Amniotic epithelial cell (primary cell): ENCODE data around the gene BCKDHA.
"Not testable (repeated sequence)": the region's sequence is repeated elsewhere in the genome, so short reads cannot be mapped to it uniquely, and the experiment has no call there.

Experiments
- DNase-seq: peaks from one replicate; pipeline ENCODE4 v3.0.0-alpha.2; 2010; ENCODE audit warnings: low read depth

Gene BCKDHA

DNA sequence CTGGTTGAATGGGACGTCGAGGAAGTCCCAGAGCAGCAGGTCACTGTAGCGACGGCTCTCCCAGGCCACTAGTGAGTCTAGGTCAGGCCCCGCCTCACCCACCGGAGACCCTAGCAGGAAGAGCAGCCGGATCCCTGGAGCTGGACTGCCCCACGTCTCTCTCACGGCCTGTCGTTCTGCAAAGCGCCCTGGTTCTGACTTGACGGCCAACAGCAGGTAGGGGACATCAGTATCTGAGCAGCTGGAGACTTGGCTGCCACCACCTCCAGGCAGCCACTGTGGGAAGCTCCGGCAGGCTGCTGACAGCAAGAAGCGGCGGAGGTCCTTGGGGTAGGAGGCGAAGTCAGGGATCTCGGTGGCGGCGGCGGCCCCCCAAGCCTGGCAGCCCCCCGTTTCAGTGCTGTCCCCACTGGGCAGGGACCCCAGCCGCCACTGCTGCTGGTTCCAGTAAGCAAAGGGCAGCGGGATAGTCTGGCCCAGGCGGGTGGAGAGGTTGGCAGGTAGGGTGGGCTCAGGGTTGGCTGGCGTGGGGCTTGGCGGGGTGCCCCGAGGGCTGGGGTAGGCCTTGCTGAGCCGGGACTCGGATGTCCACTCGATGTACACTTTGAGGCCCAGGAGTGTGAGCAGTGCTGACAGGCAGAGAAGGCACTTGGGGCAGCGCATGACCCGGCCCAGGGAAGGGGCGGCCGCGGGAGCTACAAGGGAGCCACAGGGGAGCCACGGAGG, 28.7 kb downstream of the BCKDHA start:
- no peak for DNase-seq

DNA sequence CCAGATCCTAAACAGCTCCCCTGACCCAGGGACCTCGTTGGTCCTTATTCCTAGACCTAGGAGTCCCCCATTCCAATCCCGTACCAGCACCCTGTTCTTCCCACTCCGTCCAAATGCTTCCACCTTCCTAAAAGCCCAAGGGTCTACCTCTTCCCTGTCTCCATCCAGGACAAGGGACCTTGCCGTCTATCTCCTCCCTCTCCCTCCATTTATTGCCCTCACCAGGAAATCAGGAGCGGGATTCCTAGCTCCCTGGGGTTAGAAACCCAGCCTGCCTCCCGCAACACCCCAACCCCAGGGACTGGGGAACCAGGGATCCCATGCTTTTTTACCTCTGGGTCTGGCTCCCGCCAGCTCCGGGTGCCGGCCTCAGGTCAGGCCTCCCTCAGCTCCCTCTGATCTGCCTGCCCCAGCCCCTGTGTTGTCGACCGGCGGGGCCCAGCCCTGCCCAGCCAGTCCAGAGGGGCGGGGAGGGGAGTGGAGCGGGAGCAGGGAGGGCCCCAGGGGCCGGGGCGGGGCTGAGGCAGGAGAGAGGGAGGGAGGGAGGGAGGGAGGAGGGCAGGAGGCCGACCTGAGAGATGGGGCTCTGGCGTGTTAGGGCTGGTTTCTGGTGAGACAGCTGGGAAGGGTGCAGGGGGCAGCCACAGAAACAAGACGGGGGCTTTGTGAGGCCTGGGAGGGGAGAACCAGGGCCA, 29.5 kb downstream of the BCKDHA start, which contains the start of gene B3GNT8:
Gene B3GNT8, minus strand, starts transcription at position 423 of the 695 bp plus-strand sequence. CDS start 596 bp downstream, outside the sequence.
- peak; percentile 75 for DNase-seq

DNA sequence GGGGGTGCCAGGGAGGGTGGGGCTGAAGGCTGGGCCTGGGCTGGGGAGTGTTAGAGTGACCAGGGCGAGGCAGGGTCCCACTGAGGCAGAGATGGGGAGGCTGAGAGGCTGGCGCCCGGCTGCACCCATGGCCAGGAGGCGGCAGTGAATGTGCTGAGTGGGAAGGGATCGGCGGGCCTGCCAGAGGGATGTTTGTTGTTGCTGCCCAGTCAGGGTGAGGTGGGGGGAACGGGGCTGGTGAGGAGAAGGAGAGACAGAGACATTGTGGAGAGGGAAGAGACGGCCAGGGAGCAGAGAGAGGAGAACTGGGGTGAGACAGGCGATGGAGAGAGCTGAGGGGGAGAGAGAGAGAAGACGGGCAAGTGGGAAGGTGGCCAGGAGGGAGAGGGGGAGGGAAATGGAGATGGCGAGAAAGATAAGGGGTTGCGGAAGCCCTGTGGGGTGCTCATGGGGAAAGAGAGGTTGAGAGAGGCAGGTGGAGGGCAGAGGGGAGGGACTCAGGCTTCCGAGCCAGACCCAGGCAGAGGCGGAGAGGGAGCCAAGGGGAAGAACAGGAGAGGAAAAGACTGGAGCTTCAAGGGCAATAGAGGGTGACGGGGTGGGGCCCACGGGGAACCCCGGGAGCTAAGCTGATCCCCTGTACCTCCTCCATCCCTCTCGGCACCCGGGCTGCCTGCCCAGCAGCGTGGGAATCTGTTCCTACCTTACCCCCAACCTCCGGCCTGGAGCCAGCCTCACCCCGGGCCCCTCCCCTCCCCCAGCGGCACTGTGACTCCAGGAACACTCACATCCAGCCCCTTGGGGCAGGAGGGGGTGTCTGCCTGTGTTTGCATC, 30.2 kb downstream of the BCKDHA start:
- peak; percentile 73 for DNase-seq

DNA sequence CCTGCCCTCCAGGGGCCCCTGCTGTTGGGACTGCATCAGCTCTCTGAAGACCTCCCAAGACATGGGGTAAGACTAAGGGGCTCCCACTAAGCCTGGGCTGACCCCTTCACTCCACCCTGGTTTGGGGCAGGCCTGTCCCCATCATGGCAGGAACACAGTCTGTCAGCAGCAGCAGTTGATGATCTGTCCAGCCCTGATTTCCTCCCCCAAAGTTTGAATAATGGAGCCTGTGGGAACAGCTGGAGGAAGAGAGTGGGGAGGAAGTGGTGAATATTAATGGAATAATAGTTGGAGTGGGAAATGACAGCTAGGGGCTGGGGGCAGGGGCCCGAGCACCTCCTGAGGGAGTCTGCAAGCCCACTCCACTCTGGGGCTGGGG, 30.9 kb downstream of the BCKDHA start:
- no peak for DNase-seq

GRCh38 chr19:41430922-41431321, 33.3 kb downstream of the BCKDHA start:
- no peak for DNase-seq

DNA sequence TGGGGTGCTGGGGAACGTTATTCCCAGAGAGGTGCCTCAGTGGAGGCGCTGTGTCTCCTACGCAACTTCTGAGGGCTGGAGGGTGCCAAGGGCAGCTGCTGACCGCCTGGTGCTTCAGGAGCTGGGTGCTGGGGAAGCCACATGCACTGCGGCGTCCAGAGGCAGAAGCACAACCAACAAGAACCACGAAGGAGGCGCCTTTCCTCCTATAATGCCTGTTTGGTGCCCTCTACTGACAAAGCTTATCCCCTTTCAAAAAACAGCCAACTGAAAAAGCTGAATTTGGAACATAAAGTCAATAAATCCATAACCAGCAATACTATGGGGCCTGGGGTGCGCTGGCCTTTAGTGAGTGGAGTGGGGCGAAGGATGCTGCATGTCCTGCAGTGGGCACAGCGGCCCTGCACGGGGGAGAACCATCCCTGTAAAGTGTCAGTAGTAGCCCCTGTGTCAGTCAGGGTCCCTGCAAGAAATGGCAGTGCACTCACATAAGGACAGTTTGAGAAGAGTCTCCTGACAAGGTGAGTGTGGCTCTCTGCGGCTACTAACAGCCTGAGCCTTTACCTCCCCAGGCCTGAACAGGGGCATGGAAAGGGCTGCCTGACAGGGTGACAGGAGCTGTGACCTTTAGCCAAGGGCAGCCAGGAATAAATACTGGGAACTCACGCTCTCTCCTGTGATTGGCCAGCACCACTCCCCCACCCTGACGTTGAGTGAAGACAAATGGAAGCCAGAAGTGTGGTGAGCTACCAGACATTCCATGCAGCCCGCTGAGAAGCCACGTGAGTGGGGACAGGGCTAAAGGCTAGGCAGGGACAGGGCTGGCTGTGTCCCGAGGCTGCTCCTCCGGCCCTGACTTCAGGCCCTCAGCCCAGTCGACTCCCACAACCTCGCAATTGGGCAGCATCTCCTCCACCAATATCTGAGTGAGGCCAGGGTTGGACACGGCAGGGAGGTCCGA, 34.1 kb downstream of the BCKDHA start:
- peak; percentile 64 for DNase-seq

- no peak for DNase-seq
Observed at GRCh38 chr19:41433171-41433570, 35.6 kb downstream of the BCKDHA start.

DNA sequence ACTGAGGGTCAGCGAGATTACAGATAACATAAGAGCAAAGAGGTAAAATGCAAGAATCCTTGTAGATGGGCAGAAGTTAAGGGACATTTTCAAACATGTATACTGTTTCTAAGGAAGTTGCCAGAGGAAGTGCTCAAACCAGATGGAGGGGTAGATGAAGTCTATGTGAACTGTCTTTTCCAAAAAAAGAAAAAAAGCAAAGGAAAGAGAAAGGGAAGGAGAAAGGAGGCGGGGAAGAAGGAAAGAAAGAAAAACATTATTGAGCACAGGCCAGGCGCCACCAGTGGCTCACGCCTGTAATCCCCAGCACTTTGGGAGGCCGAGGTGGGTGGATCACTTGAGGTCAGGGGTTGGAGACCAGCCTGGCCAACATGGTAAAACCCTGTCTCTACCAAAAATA, 36.8 kb downstream of the BCKDHA start:
- DNase-seq, result no peak

DNA sequence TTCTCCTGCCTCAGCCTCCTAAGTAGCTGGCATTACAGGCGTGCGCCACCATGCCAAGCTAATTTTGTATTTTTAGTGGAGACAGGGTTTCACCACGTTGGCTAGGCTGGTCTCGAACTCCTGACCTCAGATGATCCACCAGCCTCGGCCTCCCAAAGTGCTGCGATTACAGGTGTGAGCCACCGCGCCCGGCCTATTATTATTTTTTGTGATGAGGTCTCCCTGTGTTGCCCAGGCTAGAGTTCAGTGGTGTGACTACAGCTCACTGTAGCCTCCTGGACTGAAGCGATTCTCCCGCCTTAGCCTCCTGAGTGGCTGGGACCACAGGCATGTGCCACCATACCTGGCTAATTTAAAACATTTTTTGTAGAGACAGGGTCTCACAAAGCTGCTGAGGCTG, 37.8 kb downstream of the BCKDHA start:
- not testable (repeated sequence) for DNase-seq

DNA sequence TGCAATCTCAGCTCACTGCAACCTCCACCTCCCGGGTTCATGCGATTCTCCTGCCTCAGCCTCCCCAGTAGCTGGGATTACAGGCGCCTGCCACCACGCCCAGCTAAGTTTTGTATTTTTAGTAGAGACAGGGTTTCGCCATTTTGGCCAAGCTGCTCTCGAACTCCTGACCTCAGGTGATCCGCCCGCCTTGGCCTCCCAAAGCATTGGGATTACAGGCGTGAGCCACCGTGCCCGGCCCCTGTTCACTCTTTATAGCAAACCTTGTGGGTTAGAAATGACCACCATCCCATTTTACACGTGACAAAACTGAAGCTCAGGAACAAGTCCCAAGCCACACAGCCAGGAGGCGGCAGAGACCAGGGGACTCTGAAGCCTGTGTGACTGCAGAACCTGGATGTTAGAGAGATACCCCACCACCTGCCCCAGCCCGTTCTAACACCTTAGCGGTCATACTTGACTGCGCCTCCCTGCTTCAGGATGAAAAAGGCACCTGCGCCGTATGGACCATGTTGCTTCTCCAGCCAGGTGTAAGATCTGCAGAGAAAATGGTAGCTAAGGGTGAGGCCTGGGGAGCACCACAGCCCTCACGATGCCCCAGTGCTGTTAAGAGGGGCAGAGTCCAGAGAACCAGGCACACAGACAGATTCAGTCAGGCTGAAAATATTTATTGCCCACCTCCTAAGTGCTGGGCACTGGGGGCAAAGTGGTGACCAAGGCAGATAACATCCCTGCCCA, 38.5 kb downstream of the BCKDHA start:
- no peak for DNase-seq

GRCh38 chr19:41436674-41436951, 39.0 kb downstream of the BCKDHA start:
- no peak for DNase-seq

GRCh38 chr19:41437944-41438574, 40.4 kb downstream of the BCKDHA start:
- no peak for DNase-seq

- DNase-seq, result peak; percentile 97
Observed at GRCh38 chr19:41439441-41440222, 42.0 kb downstream of the BCKDHA start, which contains the start of gene DMAC2. Gene DMAC2 (minus strand): TSS chr19:41439912. CDS start chr19:41439899, 13 bp downstream.

DNA sequence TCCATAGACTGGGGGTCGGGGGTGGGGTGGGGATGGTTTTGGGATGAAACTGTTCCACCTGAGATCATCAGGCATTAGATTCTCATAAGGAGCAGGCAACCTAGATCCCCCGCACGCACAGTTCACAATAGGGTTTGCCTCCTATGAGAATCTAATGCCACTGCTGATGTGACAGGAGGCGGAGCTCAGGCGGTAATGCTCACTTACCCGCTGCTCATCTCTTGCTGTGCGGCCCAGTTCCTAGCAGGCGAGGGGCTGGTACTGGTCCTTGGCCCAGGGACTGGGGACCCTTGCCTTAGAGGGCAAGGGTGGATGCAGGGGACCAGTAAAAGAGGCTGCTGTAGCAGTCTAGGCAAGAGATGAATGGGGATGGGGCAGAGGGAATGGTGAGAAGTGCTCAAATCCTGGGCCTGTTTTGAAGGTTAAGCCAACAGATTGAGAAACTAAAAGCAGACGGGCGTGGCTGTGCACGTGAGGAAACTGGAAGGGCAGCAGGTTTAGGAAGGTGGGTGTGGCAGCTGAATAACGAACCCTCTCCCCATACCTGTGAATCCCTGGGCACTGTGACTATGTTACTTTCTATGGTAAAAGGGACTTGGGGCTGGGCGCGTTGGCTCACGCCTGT, 43.8 kb downstream of the BCKDHA start:
- DNase-seq, result no peak

DNA sequence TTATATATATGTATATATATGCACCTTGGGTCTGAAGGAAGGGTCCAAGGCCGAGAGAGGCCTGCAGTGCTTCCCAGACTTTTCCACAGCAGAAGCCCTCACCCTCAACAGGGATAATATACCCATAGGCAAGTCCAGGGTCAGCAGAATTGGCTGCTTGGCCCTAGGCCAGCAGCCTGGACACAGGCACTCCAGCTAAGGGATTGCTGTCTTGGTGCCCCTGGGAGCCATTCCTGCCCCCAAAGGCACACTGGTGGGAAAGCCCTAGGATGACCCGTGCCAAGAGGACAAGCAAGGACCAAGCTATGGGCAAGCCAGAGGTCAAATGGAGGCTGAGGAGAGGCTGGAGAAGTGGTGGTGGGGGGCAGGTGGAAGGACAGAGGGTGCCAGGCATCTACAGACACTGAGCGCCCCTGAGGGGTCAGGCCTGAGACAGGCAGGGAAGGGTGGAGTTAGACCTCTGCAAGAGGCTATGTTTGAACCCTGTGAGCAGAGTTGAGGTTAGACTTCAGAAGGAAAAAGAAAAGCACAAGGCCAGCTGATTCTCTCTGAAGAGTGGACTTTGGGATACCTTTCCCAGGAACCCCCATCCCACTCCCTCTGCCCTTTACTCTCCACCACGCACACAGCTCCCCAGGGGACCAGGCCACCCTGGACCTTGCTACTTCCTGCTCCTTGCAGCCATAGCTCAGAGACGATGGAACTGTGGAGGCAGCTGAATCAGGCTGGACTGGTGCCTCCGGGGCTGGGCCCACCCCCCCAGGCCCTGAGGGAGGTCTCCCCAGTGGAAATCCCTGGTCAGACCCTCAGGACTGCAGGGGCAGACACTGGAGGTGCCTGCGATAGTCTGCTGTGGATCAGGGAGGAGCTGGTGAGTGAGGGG, 45.1 kb downstream of the BCKDHA start, which contains the start of gene ERICH4:
Gene ERICH4, plus strand, starts transcription at position 684 of the 883 bp plus-strand sequence. Its CDS starts 14 bp downstream, at position 698.
- DNase-seq, result no peak

GRCh38 chr19:41443813-41444455, 46.3 kb downstream of the BCKDHA start:
- no peak for DNase-seq

DNA sequence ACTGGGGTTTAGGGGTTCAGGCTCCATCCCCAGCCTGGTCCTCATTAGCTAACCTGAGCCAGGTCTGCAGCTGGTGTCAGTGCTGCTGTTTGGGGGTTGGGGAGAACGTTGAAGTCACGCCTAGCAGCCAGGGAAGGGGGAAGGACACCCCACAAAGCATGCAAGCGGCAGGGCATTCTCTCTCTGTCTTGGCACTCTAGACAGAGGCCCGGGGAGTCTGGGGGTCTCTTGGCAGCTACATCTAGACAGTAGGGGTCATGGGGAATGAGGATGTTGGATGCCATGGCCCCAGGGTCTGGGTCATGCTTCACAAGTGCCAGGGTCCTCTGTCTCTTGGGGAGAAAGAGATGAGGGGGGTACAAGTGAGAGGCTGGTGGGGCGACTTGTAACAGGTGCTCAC, 48.0 kb downstream of the BCKDHA start:
- no peak for DNase-seq
